Thyroid gland (tissue), 4 donors: Measurements from ENCODE around the gene MUSTN1. TPM values are rescaled to one million over a fixed set of nuclear protein-coding genes. Genes with fewer than 3 reads are reported as not detected.

Experiments used
- DNase-seq, 2 donors: peaks; one replicate each; pipeline ENCODE4 v3.0.0-alpha.2; 2019
- H3K27ac ChIP-seq, 3 donors: fragments of 200-600 bp; sonication (generic); 1 replicate in 2 of 3; 2 replicates in 1 of 3; pipeline ENCODE4 v1.5.1; 2016 to 2019; ENCODE audit warnings: mild to moderate bottlenecking in 1 of 3, moderate library complexity in 1 of 3
- H3K27me3 ChIP-seq: fragments of 200-600 bp; sonication (generic); one replicate; pipeline ENCODE4 v1.5.1; 2019
- H3K36me3 ChIP-seq, 2 donors: fragments of 200-600 bp; sonication (generic); one replicate each; pipeline ENCODE4 v1.5.1; 2016 to 2019
- H3K4me1 ChIP-seq, 2 donors: fragments of 200-600 bp; sonication (generic); one replicate each; pipeline ENCODE4 v1.5.1; 2017 to 2019
- H3K4me3 ChIP-seq, 3 donors: fragments of 200-600 bp; sonication (generic); replicated peaks in 1 of 3; 1 replicate in 2 of 3; 2 replicates in 1 of 3; pipeline ENCODE4 v1.5.1; 2016; ENCODE audit warnings: mild to moderate bottlenecking in 1 of 3
- H3K9me3 ChIP-seq: fragments of 200-600 bp; sonication (generic); one replicate; pipeline ENCODE4 v1.5.1; 2017
- CTCF ChIP-seq, 6 experiments: fragments of 200-600 bp in 3 of 6; fragments of 450-650 bp in 3 of 6; sonication (generic) in 3 of 6; IDR thresholded peaks; one replicate each; pipeline ENCODE4 v1.5.1; 2016 to 2019; ENCODE audit warnings: antibody characterized with exemption in 6 of 6, mild to moderate bottlenecking in 2 of 6, inconsistent platforms in 1 of 6, moderate library complexity in 1 of 6
- POLR2A ChIP-seq, 2 donors: fragments of 450-650 bp; IDR thresholded peaks; one replicate each; pipeline ENCODE4 v1.6.1; 2017; ENCODE audit warnings: antibody characterized with exemption in 2 of 2, mild to moderate bottlenecking in 2 of 2, moderate library complexity in 1 of 2
- WGBS, 2 donors: methylation state at CpG; one replicate each; pipeline ENCODE4 v1.1.5; 2017; 5-methylcytosine and 5-hydroxymethylcytosine counted together
- intact Hi-C: fragments of 100-400 bp; cut with DNase I; formaldehyde crosslinking; loops from one replicate; pipeline ENCODE4 v1.15.1; 2023
- microRNA-seq: library from miRNA; unstranded; fragments of <30 nt; microRNA quantifications from one replicate; pipeline ENCODE4, GENCODE V29; 2016
- small RNA-seq: library from RNA; depleted of rRNA; stranded (forward); fragments of <200 nt; gene quantifications from one replicate; pipeline ENCODE3, GENCODE V24; 2016
- total RNA-seq, 4 donors: library from RNA; depleted of rRNA; stranded (reverse); fragments of >200 nt; gene quantifications; one replicate each; pipeline ENCODE4 v1.2.3, GENCODE V29; 2016

Gene MUSTN1
- total RNA-seq, 4 donors from 2014 or later = 4.0 to 7.0 (median 6.7) TPM

- no peak for DNase-seq
- no peaks in the 10 kb centered on the region for H3K27me3 ChIP-seq
- intact Hi-C loops = no loop called here
Observed at GRCh38 chr3:52786330-52787215, 48.2 kb downstream of the MUSTN1 start.

GRCh38 chr3:52784931-52785590 is 49.8 kb downstream of the MUSTN1 start:
- Histone ChIP-seq H3K4me1 (no peaks in the 10 kb centered on the region), H3K36me3 (no peaks in the 10 kb centered on the region), H3K27ac (no peak overlapping the region), H3K9me3 (no peaks in the 10 kb centered on the region), H3K4me3 (no peak overlapping the region), H3K27me3 (no peaks in the 10 kb centered on the region)
- WGBS, 2 donors = 85 to 92% methylated on average over 5 of the region's 5 CpGs
- TF ChIP-seq CTCF (IDR thresholded peaks at IDR 0.05) = no peak
- TF ChIP-seq POLR2A (IDR thresholded peaks at IDR 0.05) = no peak
- intact Hi-C loops = no loop called here
- DNase-seq = no peak

More at GRCh38 chr3:52786330-52787215, 48.2 kb downstream of the MUSTN1 start:
- Histone ChIP-seq H3K4me3 (no peak overlapping the region), H3K36me3 (no peaks in the 10 kb centered on the region), H3K27ac (no peak overlapping the region), H3K4me1 (no peaks in the 10 kb centered on the region), H3K9me3 (no peaks in the 10 kb centered on the region)
- TF ChIP-seq CTCF (IDR thresholded peaks at IDR 0.05) = no peak
- no peak for TF ChIP-seq POLR2A (IDR thresholded peaks at IDR 0.05)
- 87 to 89% methylated on average over 15 to 19 of the region's 19 CpGs for WGBS, 2 donors

- no peaks in the 10 kb centered on the region for H3K9me3 ChIP-seq
- H3K4me1 ChIP-seq = no peaks in the 10 kb centered on the region
- H3K27me3 ChIP-seq = no peaks in the 10 kb centered on the region
- WGBS, 2 donors = 80 to 88% methylated on average over 2 to 18 of the region's 18 CpGs
- no peak for DNase-seq
- no peak for TF ChIP-seq POLR2A (IDR thresholded peaks at IDR 0.05)
- no peak for TF ChIP-seq CTCF (IDR thresholded peaks at IDR 0.05)
- no peaks in the 10 kb centered on the region for H3K36me3 ChIP-seq
- H3K4me3 ChIP-seq = no peak overlapping the region
- intact Hi-C loops = no loop called here
- no peak overlapping the region for H3K27ac ChIP-seq
Observed at GRCh38 chr3:52784021-52784621, 50.7 kb downstream of the MUSTN1 start.

- intact Hi-C loops = no loop called here
- no peak for TF ChIP-seq POLR2A (IDR thresholded peaks at IDR 0.05)
- no peak for TF ChIP-seq CTCF (IDR thresholded peaks at IDR 0.05)
- Histone ChIP-seq H3K9me3 (no peaks in the 10 kb centered on the region), H3K27me3 (no peaks in the 10 kb centered on the region), H3K36me3 (no peaks in the 10 kb centered on the region), H3K4me1 (no peaks in the 10 kb centered on the region), H3K27ac (no peak overlapping the region), H3K4me3 (no peak overlapping the region)
- 87 to 88% methylated on average over 3 of the region's 3 CpGs for WGBS, 2 donors
- DNase-seq = no peak
Observed at GRCh38 chr3:52783211-52783555, 51.6 kb downstream of the MUSTN1 start.

Small RNA genes within 50 kb of the gene (microRNA-seq; reads per million reads assigned to microRNA genes)
- not detected for gene MIR8064

Small RNA genes within 50 kb of the gene (small RNA-seq; reads per million reads assigned to genes)
- gene MIR8064 = not detected
- gene MUSTN1 = not detected

Other genes with a start within 250 kb of the MUSTN1 start
- gene PBRM1, start 149.1 kb downstream of the MUSTN1 start, total RNA-seq = 100 to 1,000 TPM; 111 to 165 (median 125) TPM
- 10 to 100 TPM; 39.2 to 68.4 (median 41.7) TPM for gene GNL3, start 149.0 kb downstream of the MUSTN1 start, total RNA-seq
- 100 to 1,000 TPM in 3 of 4 donors, 10 to 100 TPM in 1; 97.8 to 145 (median 107) TPM for gene GLT8D1, start 129.2 kb downstream of the MUSTN1 start, total RNA-seq
- 100 to 1,000 TPM; 134 to 263 (median 185) TPM for gene SPCS1, start 128.9 kb downstream of the MUSTN1 start, total RNA-seq
- 10 to 100 TPM; 36.7 to 65.6 (median 41.8) TPM for gene NEK4, start 64.1 kb downstream of the MUSTN1 start, total RNA-seq
- gene ITIH1, start 57.4 kb downstream of the MUSTN1 start, total RNA-seq = not detected
- 10 to 100 TPM in 1 of 4 donors, 1 to 10 TPM in 2, under 1 TPM in 1; 0.89 to 12.8 (median 1.4) TPM for gene ITIH3, start 40.2 kb downstream of the MUSTN1 start, total RNA-seq
- gene ITIH4, start 4.3 kb downstream of the MUSTN1 start, total RNA-seq = 1 to 10 TPM; 3.9 to 8.6 (median 7.5) TPM
- gene STIMATE, start 62.5 kb upstream of the MUSTN1 start, total RNA-seq = 10 to 100 TPM; 15.0 to 22.1 (median 18.7) TPM
- gene SFMBT1, start 211.1 kb upstream of the MUSTN1 start, total RNA-seq = 10 to 100 TPM; 17.2 to 35.3 (median 31.1) TPM